HG02610 (cell line): ENCODE data around the gene OBSCN.
"Not testable (repeated sequence)": the region's sequence is repeated elsewhere in the genome, so short reads cannot be mapped to it uniquely, and the experiment has no call there.

Source experiments
- ATAC-seq: cut with Tn5 transposase; IDR thresholded peaks from one replicate; pipeline ENCODE4 v1.9.1; 2021; ENCODE audit warnings: mild to moderate bottlenecking, moderate library complexity; ENCODE audit not compliant: unreplicated experiment

OBSCN gene

DNA sequence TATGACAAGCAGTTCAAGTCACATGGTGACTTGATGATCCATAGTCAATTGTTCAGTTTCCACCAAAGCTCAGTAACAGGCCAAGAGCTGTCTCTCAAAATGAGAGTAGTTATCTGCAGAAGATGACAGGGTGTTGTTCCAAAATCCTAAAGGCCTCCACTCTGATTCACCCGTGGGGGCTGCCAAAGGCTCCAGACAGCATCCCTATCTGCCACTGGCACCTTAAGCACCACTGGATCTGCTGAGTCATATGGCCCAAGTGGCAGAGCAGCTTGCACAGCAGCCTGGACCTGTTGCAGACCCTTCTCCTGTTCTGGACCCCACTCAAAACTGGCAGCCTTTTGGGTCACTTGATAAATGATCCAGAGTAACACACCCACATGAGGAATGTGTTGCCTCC is 44.6 kb downstream of the OBSCN start:
- not testable (repeated sequence) for ATAC-seq

DNA sequence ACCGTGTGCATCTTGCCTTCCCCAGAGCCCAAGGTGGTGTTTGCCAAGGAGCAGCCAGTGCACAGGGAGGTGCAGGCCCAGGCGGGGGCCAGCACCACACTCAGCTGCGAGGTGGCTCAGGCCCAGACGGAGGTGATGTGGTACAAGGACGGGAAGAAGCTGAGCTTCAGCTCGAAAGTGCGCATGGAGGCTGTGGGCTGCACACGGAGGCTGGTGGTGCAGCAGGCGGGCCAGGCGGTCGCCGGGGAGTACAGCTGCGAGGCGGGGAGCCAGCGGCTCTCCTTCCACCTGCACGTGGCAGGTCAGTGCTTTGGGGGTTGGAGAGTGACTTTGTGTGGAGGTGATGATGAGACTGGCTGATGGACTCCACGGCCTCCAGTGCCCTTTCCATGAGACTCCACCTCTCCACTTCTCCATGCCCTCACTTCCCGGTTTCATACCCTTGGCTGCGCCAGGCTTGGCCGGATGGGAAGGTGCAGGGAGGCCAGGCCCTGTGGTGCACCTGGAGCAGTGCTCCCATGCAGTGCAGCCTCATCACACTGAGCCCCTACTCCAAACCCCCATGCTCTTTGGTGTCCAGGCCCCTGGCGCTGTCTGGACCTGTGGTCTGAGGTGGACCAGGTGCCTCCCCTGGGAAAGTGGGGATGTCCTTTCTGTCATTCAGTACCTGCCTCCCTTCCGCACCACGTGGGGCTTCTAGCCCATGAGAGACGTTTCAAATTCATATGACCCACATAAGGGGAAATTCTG is 49.0 kb downstream of the OBSCN start:
- ATAC-seq: no peak

DNA sequence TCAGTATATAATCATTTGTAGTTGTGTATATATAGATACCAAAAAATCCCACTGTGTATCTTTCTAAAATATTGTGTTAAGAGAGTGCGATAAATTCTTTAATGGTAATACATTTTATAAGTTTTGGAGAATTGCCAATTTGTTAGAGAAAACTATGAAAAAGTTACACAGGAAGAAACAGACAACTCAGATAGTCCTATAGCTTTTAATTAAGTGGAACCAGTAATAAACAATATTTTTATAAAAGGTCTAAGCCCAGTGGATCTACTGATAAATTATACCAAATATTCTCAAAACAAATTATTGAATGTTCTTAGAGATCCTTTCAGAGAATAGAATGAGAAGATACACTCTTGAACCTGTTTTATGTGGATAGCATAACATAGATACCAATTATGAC is 50.6 kb downstream of the OBSCN start:
- no peak for ATAC-seq

DNA sequence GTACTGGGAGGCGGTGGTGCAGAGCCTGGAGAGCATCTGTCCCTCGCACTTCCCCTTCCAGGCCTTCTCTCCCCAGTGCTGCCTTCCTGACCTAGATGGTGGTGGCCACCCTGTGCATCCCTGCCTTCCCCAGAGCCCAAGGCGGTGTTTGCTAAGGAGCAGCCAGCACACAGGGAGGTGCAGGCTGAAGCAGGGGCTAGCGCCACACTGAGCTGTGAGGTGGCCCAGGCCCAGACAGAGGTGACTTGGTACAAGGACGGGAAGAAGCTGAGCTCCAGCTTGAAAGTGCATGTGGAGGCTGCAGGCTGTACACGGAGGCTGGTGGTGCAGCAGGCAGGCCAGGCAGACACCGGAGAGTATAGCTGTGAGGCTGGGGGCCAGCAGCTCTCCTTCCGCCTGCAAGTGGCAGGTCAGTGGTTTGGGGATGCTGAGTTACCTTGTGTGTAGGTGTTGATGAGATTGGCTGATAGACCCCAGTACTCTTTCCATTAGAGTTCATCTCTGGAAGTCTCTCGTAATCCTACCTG is 51.6 kb downstream of the OBSCN start:
- no peak for ATAC-seq

DNA sequence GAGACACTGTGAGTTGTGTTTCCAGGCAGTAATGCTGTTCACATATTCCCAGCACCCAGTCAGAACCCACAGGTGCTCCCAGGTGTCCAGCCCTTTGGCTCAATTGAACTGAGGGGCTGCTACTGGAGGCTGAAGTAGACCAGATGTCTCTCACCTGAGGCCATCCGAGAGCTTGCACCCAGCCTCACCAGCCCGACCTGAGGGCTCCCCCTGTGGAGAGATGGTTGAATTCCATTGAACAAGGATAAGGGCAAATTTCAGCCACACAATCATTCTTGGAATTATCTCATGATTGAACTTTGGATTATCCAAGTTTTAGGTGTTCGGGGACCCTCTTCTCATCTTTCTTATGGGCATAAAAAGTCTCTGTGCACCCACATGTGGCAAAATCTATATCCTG is 52.1 kb downstream of the OBSCN start:
- no peak for ATAC-seq

DNA sequence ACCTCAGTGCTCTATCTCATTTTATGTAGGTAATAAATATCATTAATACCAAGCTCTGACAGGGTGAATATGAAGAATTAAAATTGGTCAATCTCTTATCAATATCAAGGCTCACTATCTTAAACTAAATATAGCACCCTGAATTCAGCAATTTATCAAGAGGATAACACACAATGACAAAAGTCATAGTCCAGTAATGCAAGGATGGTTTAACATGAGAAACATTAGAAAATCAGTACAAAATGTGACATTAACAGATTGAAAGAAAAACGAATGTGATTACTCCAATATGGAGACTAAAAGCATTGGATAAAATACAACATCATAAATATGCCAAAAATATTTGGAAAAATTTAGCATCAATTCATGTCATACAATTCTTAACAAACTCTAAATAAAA is 53.9 kb downstream of the OBSCN start:
- no peak for ATAC-seq

DNA sequence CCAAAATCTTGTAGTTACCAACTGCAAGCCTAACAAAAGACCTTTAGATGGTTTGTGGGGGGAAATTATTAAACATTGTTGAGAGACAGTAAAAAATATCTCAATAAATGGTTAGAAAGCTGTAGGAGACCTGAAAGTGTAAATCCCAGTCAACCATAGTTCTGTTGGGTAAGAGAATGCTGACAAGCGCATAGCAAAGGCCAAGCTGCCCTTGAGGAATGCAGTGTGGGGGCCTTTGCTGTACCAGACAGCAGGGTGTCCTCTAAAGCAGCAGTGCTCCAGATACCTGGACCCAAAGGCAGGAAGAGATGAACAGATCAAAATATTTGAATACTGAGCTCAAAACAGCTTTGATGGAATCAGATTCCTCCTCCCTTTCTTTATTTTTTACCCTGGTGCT is 54.6 kb downstream of the OBSCN start:
- no peak for ATAC-seq

DNA sequence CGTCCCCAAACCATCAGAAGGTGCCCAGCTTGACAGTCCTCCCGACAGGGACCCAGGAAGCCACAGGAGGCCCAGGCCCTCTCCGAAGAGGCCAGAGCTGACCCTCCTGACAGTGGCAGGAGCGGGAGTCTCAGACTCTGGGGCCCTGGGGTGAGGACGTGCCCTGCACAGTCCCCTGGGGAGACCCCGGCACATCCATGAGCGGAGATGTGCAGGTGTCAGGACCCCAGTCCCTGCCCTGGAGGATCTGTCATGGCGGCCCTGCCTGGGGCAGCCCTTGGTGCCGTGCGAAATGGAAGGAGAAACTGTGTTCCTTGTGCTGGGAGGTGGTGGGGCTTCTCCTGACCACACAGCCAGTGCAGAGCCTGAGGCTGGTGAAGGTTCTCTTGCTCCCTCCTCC is 55.8 kb downstream of the OBSCN start:
- no peak for ATAC-seq

DNA sequence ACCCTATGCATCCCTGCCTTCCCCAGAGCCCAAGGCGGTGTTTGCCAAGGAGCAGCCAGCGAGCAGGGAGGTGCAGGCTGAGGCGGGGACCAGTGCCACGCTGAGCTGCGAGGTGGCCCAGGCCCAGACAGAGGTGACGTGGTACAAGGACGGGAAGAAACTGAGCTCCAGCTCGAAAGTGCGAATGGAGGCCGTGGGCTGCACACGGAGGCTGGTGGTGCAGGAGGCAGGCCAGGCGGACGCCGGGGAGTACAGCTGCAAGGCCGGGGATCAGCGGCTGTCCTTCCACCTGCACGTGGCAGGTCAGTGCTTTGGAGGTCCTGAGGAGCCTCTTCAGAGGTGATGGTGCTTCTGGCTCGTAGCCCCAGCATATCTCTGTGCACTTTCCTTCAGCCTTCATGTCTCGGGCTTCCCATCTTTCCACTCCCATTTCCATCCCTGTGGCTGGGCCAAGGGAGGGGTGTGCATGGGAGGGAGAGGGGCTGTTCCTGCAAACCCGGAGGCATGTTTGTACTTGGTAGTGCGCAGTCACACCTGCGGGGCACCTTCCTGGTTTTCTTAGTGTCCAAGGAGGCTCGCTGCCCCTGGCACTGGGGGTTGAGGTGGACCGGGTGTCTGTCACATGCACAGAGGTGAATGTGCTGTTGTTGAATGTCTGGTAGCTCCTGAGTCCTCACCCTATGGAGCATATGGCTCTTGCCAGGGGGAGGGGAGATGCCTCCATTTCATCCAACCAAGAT is 56.4 kb downstream of the OBSCN start:
- no peak for ATAC-seq

DNA sequence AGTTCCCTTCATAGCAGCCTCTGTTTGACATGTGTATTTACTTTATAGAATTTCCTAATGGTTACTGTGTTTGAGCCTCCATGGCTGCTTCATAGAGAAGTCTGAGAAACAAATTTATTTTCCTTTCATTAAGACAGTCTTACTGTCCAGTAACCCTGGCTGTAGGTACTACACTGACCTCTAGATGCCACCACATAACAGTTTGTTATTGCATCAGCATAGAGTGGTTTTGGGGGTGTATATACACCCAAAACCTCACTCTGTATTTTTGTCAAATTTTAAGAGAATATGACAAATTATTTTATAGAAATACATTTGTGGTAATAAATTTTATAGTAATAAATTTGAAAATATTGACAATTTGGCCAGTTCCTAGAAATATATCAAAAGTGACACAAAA is 57.3 kb downstream of the OBSCN start:
- ATAC-seq: no peak

DNA sequence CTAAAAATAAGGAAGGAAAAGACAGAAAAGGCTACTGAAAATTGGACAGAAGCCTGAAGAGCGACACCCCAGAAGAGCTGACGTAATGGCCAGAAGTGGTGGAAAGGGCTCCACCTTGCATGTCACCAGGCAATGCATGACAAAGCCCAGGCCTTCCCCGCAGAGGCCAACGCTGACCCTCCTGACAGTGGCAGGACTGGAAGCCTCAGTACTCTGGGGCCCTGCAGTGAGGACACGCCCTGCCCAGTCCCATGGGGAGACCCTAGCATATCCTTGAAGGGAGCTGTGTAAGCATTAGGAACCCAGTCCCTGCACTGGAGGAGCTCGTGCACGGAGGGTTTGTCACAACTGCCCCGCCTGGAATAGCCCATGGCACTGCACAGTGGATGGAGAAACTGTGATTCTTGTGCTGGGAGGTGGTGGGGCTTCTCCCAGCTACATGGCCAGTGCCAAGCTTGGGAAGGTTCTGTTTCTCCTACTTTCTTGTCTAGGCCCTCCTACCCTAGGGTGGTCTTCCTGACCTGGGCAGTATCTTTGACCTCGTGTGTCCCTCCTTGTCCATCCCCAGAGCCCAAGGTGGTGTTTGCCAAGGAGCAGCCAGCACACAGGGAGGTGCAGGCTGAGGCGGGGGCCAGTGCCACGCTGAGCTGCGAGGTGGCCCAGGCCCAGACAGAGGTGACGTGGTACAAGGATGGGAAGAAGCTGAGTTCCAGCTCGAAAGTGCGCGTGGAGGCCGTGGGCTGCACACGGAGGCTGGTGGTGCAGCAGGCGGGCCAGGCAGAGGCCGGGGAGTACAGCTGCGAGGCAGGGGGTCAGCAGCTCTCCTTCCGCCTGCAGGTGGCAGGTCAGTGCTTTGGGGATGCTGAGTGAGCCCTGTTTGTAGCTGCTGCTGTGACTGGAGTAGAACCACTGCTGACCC is 60.4 kb downstream of the OBSCN start:
- ATAC-seq: no peak

DNA sequence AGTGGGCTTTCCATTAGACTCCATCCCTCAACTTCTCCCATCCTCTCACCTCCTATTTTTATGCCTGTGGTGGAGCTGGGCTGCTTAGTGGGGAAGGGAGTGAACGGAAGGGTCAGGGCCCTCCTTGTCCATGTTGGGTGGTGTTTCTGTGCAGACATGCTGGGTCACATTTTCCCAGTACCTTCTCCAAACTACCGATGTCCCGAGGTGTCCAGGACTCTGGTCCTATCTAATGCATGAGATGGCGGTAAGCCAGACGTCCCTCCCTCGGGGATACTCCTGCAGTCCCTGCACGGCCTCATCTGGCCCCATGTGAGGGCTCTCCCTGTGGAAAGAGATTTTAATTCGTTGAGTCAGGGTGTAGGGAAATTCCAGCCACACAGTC is 61.0 kb downstream of the OBSCN start:
- no peak for ATAC-seq

DNA sequence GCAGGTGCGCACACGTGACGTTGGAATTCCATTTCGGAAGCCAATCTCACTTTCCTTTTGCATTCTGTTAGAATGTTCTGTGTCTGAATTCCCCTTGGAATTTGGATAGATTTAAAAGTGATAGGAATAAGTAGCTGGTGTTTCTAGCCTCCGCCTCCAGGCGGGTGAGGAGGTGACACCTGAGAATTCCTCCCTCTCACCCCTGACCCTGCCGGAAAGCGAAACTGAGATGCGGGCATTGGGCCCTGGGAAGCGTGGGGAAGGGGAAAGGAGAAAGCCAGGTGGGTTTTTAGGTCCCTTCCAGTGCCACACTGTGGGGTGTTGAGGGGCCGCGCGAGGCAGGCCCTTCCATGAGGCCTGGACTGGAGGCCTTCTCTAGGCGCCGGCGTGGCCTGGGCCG is 61.6 kb downstream of the OBSCN start:
- peak; percentile 68 for ATAC-seq

DNA sequence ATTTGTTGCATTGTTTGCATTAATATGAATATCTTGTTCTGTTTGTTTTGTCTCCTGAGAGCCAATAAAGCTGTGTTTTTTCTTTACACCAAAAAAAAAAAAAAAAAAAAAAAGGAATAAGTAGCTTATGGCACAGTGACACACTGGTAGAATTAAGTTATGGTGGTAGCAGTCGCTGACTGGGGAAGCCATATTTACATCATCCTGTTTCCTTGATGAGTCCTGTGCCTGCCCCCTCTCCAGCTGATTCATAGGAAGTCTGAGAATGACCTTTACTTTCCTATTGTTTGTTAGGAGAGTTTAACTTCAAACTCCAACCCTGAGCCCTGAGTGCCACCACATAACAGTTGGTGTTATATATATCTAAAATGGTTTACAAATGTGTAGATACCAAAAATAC is 62.2 kb downstream of the OBSCN start:
- no peak for ATAC-seq

DNA sequence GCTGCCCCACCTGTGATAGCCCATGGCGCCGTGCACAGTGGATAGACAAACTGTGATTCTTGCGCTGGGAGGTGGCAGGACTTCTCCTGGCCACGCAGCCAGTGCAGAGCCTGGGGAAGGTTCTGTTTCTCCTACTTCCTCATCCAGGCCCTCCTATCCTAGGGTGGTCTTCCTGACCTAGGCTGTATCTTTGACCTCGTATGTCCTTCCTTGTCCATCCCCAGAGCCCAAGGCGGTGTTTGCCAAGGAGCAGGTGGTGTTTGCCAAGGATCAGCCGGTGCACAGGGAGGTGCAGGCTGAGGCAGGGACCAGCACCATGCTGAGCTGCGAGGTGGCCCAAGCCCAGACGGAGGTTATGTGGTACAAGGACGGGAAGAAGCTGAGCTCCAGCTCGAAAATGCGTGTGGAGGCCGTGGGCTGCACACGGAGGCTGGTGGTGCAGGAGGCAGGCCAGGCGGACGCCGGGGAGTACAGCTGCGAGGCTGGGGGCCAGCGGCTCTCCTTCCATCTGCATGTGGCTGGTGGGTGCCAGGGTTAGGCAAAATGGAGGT is 63.9 kb downstream of the OBSCN start:
- ATAC-seq: no peak

DNA sequence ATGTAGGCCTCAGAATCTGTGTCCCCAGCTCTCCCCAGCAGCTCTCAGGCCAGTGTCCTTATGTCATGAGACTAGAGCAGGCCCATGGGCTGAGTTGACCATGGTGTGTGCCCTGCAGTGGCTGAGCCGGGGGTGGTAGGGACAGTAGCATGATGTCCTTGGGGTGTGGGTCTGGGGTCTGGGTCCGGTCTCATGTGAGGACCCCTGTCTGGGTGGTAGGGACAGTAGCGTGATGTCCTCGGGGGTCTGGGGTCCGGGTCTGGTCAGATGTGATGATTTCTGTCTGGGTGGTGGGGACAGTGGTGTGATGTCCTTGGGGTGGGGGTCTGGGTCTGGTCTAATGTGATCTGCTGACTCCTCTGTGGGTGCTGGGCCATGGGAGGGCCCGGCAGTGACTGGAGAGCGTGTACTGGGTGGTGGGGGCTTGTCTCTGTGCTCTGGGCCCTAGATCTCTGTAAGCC is 64.5 kb downstream of the OBSCN start:
- ATAC-seq: no peak

DNA sequence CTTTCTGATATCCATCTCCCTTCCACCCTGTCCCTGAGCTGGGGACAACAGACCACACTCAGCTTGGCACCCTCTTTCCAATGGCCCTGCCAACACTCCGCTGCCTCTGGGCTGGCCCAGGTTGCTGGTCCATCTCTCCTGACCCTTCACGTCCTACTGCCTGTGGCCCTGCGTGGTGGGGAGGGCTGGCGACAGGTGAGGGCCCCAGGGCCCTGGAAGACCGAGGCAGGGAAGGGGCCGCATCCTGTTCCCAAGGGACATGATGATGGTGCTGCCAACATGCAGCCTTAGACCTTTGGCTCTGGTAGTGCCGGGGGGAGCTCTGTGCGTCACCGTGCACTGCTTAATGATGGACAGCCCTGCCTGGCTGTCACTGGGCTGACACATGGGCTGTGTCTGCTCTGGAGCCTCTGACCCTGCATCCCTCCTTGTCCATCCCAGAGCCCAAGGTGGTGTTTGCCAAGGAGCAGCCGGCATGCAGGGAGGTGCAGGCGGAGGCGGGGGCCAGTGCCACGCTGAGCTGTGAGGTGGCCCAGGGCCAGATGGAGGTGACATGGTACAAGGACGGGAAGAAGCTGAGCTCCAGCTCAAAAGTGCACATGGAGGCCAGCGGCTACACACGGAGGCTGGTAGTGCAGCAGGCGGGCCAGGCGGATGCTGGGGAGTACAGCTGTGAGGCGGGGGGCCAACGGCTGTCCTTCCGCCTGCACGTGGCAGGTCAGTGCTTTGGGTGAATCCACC is 65.2 kb downstream of the OBSCN start:
- ATAC-seq: no peak

DNA sequence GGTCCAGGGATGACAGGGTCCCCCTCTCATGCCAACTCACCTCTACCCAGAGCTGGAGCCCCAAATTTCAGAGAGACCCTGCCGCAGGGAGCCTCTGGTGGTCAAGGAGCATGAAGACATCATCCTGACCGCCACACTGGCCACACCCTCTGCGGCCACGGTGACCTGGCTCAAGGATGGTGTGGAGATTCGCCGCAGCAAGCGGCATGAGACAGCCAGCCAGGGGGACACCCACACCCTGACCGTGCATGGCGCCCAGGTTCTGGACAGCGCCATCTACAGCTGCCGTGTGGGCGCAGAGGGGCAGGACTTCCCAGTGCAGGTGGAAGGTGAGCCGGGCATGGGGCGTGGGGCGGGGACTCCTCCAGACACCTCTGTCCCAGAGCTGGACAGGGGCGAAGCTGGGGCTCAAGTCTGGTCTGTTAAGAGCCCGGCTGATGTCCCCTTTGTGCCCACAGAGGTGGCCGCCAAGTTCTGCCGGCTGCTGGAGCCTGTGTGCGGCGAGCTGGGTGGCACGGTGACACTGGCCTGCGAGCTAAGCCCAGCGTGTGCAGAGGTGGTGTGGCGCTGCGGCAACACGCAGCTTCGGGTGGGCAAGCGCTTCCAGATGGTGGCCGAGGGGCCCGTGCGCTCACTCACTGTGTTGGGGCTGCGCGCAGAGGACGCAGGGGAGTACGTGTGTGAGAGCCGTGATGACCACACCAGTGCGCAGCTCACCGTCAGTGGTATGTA is 66.0 kb downstream of the OBSCN start:
- no peak for ATAC-seq

DNA sequence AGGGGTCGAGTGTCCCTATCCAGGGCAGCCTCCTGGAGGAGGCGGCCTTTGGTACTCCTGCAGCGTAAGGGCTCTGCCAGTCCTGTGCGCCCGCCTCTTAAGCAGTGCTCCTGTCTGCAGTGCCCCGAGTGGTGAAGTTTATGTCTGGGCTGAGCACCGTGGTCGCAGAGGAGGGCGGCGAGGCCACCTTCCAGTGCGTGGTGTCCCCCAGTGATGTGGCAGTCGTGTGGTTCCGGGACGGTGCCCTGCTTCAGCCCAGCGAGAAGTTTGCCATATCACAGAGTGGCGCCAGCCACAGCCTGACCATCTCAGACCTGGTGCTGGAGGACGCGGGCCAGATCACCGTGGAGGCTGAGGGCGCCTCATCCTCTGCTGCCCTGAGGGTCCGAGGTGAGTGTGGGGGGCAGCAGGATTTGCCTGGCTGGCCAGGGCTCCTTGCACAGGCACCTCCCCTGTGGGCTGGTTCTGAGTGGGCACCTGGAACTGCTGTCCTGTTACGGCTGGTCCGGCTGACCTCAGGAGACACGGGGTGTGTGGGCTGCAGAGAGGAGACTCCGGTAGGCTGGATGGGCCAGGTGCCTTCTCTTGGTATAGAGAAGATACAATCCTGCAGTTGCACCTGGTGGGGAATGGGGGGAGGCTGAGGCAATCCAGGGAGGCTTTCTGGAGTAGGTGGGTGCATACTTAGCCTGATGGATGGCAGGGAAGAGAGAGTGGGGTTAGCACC is 66.8 kb downstream of the OBSCN start:
- ATAC-seq: no peak
